COLO668 (cell line): ENCODE results near the gene HHATL.

ENCODE experiments used
- DNase-seq: peaks from one replicate; lab custom pipeline; 2025; ENCODE audit not compliant: unreplicated experiment; lab: John Stamatoyannopoulos, UW

HHATL gene, protein sequence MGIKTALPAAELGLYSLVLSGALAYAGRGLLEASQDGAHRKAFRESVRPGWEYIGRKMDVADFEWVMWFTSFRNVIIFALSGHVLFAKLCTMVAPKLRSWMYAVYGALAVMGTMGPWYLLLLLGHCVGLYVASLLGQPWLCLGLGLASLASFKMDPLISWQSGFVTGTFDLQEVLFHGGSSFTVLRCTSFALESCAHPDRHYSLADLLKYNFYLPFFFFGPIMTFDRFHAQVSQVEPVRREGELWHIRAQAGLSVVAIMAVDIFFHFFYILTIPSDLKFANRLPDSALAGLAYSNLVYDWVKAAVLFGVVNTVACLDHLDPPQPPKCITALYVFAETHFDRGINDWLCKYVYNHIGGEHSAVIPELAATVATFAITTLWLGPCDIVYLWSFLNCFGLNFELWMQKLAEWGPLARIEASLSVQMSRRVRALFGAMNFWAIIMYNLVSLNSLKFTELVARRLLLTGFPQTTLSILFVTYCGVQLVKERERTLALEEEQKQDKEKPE

DNA sequence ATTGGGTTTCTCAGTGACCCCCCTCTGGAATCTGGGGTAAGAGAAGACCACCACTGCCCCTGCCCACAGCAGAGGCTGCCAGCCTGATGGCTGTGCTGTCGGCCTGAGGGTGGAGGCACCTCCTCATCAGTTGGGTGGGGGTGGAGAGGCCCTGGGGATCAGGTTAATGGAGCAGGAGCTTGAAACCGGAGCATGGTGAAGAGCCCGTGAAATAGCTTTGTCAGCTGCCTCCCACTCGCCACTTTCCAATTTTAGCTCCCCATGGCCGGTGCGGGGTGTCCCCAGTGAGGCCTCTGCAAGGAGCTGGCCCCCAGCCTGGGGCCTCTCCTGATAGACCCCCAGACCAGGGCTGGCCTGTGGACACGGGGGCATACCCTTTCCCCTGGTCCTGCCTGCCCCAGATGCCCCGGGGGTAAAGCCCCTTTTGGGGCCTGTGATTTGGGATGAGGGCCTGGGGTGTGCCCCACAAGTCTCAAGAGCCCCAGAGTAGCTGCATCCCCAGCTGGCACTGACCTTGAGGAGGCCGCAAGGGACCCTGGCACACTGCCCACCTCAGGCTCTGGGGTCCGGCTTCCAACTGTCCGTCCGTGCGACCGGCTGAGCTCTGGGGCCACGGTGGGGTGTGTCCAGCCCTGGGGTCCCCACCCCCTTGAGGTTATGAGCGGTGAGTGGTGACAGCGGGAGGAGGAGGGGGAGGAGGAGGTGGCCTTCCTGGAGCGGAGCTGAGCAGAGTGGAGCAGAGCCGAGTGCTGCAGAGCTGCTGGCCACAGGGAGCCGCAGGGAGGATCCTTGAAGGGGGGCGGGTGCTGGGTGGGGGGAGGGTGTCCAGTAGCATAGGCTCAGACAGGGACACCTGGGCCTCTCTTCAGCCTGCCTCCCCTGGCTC, at the start of gene HHATL:
TSS of gene HHATL (minus strand) at position 733 of the 886 bp plus-strand sequence. CDS start 1,972 bp downstream, outside the sequence.
- DNase-seq = no peak

- DNase-seq = no peak
Measured at GRCh38 chr3:42751609-42752008, 49.0 kb upstream of the HHATL start.

DNA sequence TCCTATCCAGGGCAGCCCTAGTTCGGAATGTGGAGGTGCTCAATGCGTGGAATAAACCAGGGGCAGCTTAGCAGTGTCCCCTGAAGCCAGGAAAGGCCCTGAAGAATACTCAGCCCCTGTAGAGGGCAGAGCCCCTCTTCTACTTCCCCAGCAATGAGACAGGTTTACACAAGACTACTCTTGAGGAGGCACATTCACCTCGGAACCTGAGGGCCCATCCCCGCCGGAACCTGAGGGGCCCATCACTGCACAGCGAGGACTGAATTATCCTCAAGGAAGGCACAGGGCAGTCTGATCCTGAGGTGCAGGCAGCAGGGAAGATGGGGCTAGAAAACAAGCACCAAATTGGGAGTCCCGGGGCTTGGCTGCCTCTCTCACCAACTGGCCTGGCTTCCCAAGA, 48.2 kb upstream of the HHATL start:
- DNase-seq = no peak

GRCh38 chr3:42749753-42750231, 47.2 kb upstream of the HHATL start:
- no peak for DNase-seq

- no peak for DNase-seq
Measured at GRCh38 chr3:42749025-42749752, 46.6 kb upstream of the HHATL start.

DNA sequence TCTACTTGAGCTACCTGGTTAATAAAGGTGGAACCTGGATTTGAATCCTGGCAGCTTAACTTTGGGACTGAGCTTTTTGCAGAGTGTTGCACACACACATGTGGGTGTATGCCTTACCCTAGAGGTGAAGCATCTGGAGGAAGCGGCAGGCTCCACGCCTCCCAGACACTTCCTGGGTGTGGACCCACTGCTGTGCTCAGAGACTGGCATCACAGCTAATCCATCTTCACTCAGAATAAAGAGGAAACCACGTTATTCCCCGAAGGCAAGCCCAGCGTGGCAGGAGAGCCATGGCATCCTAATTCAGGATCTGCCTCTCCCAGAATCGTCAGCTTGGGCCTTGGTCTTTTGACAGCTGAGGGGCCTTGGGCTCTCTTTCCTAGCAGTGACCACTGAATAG, 45.0 kb upstream of the HHATL start:
- no peak for DNase-seq

DNA sequence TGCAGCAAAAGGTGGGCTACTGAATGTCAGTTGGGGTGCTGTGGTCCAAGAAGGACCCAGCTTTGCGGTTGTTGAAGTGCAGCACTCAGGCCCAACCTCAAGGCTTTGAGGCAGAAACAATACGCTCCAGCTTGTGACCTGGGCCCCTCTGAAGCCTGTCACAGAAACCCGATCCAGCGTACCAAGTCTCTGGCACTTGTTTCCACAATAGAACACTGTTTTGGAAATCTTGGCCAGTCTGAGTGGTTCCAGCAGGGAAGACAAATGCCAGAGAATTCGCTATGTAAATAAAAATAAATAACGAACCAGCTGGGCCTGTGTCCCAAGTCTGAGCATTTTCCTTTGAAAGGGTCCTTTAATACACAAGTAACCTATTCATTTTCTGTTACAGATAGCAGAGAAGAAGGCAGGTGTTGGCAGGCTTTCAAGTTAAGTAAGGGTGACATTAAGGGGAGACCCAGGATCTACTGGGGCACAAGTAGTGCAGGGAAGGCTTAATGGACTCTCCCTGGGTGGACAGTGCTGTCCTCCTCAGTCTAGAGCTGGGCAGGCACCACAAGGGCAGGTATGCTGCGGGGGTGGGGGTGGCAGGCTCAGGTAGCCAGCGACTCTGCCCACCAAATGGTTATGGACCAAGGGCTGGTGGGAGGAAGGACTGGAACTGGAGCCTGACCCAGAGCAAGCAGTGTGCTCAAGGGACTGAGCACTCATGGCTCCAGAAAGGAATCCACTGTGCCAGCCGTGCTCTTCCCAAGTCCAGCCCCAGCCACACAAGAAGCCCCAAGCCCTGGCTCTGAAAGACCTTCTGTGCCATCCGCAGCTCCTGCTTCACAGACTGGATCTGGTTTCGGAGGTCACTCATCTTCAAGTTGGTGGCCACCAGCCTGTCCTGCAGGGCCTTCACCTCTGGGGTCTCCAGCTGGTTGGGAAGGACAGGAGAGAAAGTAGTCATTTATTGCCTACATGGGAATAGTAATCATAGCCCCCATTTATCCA, 44.2 kb upstream of the HHATL start:
- no peak for DNase-seq

- no peak for DNase-seq
Measured at GRCh38 chr3:42745776-42746454, 43.3 kb upstream of the HHATL start.

DNA sequence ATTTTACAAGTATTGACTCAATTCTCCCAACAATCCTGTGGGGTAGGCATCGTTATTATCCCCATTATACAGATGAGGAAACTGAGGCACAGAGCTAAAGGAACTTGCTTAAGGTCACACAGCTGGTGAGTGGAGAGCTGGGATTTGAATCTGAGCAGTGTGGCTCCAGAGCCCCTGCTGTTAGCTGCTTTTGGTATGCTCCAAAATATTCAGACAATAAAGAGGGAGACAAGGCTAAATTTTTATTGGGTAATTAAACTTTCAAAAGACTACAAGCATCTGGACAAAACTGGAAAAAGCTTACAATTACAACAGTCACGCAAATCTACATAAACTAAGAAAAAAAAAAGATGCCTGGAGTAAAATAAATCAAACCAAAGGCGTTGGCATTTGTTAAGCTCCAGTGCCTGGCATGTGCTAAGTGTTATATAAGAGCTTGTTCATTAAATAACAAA, 42.7 kb upstream of the HHATL start:
- DNase-seq = no peak

DNA sequence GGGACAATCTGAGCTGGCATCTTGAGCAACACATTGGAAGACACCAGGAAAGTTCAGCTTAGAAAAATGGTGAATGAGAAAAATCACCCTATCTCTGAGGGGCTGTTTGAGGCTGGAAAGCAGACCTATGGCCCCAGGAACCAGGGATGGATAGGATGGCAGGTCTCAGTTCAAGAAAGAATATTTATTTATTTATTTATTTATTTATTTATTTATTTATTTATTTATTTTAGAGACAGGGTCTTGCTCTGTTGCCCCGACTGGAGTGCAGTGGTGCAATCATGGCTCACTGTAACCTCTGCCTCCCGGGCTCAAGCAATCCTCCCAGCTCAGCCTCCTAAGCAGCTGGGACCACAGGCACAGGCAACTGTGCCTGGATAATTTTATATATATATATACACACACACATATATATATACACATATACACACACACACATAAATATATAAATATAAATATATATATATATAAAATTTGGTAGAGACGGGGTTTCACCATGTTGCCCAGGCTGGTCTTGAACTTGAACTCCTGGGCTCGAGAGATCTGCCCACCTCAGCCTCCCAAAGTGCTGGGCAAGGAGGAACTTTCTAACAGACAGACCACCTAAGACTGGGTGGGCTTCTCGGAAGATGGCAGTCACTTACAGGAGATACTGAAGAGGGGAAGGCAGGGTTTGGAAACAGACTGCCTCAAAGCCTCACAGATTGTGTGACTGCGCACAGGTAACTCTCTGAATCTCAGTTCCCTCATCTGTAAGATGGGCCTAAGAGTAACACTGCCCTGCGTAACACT, 40.8 kb upstream of the HHATL start:
- no peak for DNase-seq

DNA sequence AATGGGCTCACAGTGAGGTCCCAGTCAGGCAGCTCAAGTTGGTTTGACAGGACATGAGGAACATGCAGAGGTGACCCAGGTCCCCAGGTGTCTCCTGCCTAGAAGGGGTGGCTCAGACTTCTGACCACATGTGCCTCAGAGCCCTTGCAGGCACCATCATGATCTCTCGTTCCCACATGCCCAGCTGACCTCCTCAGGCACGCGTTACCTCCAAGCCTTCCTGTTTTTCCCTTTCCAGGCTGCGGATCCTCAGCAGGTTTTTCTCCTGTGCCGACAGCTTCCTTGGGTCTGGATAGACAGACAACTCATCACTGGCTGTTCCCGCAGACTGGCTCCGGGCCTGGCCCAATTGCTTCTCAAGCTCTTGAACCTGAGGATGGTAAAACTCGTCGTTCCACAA, 40.1 kb upstream of the HHATL start:
- DNase-seq = no peak

DNA sequence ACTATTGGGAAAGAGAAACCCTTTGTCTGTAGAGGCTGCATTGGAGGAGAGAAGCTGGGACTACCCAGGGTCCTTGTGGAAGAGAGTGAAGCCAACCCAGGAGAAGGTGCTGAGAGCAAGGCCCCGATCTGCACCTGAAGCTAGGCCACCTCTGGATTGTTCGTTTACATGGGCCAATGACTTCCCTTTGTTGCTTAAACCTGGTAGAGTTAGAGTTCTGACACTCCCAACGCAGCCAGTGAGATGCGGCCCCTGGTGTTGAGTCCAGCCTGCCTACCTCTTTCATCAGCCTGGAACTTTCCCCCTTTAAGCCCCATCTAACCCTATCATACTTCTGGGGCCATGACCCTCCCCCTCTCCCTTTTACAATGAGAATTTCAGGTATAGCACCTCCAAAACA, 39.7 kb upstream of the HHATL start:
- DNase-seq = no peak

DNA sequence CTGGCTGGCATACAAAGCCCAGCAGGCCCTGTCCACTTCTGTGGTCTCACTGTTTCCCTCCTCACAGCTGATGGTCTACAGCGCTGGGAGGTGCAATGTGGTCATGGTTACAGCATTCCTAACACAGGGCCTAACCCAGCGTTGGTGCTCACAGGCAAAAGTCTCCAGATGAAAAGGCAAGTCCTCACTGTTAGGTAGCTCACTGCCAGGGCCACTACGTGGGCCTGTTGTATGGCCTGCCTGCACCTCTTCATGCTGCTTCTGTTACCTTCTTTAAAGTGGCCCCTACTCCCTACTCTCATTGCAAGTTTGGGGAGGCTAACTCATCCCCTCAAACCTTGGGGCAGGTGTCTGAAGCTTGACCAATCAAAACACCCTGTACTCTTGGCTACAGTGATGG, 39.2 kb upstream of the HHATL start:
- no peak for DNase-seq

DNA sequence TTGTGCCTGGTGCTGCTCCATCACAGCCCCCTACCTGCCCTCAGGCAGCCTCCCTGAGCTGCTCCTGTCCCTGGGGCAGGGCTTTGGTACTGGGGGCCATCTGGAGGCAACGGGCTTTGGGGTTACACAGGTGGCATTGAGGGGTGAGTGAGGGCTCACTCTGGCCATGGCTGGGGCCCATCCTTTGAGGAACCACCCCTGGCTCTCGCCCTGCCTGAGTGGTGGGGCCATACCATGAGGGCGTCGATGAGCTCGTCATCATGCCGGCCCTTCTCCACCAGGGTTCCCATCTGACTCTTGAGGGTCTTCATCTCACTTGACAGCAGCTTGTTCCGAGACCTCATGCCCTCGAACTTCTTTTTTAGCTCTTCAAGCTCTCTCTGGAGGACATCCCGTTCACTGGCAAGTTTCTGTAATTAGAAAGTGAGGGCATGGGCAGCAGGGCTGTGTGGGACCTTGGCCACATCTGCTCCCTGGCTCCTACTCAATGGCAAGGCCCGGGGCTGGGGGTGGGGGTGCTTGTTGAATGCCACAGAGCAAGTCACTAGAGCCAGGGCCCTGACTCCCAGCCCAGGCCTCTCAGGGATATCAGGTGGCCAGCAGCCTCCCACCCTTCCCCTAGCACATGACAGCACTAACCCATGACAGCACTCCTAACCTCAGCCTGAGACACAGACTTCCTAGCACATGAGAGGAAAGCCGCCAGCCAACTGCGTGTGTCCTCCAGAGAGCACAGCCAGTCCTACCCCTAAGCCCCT, 37.0 kb upstream of the HHATL start:
- no peak for DNase-seq

GRCh38 chr3:42736531-42736930, 33.9 kb upstream of the HHATL start:
- no peak for DNase-seq

GRCh38 chr3:42736081-42736480, 33.5 kb upstream of the HHATL start:
- no peak for DNase-seq

DNA sequence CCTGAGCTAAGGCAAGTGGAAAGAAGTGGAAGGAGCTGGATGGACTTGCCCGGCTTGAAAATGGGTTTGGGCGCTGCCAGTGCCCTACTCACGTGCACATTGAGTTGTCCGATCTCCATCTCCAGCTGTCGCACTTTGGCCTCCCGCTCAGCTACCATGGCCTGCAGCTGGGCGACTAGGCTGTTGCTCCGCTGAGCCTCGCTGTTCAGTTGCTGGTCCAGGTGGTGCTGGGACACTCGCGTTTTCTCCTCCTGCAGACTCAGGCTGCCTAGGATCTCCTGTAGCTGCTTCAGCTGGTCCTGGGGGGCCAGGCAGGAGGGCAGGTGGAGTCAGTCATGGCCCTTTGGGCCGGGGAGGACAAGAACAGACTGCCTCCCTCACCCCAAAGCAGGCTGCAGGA, 33.0 kb upstream of the HHATL start:
- DNase-seq = no peak

DNA sequence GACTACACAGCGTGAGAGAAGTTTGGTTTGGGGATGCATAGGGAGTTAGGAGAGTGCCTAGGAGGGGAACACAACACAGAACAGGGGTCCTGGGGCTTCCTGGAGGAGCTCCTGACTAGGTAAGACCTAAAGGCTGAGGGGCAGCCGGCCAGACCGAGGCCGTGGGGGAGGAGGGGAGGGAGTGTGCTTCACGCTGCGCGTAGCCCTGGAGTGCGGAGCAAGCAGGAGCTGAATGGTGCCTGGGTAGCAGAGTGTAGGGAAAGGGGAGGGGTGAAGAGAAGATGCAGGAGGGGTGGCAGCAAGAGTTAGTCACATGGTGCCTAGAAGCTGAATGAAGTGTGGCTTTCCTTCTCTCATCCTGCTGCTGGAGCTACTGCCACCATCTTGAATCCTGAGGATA, 32.4 kb upstream of the HHATL start:
- no peak for DNase-seq
